ENCODE measurements around the gene SLC38A9.
"Not testable (repeated sequence)": the region's sequence is repeated elsewhere in the genome, so short reads cannot be mapped to it uniquely, and the experiment has no call there.

Gene SLC38A9

DNA sequence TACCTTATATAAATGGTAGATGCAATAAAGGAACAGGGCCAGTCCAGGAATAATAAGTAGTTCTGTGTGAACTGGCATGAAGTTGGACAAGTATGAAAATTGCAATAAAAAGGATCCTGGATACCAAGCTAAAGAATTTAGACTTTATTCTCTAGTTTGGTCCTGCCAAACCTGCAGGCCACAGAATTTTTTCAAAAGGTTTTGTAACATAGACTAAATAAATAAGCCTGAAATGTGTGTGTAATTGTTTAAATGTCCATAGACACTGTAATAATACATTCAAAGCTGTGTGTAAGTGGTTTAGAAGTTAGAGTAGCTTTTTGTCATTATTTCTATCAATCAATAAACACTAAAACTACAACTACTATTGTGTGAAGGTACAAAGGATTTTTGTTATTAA lies 101.6 kb downstream of the SLC38A9 start:
- DNase-seq (ENCODE audit: low read depth in 2 of 2) = no peak

DNA sequence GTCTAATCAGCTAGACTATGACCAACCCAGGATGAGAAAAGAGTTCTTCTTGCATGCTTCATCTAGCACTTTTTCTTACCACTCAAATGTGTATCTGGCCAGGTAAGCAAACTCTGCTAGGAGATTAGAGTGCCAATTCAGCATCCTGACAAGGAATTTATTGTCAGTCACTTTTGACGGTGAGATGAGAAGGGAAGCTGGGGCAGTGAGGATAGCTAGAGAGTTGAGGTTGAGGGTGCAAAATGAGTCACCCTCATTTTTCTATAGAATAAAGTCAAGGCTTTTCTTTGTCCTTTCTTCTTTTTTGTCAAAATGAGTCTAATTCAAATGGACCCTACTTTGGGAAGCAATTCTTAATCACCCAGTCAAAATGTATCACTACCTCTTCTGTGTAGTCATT lies 102.7 kb downstream of the SLC38A9 start:
- DNase-seq (ENCODE audit: low read depth in 2 of 2) = no peak

DNA sequence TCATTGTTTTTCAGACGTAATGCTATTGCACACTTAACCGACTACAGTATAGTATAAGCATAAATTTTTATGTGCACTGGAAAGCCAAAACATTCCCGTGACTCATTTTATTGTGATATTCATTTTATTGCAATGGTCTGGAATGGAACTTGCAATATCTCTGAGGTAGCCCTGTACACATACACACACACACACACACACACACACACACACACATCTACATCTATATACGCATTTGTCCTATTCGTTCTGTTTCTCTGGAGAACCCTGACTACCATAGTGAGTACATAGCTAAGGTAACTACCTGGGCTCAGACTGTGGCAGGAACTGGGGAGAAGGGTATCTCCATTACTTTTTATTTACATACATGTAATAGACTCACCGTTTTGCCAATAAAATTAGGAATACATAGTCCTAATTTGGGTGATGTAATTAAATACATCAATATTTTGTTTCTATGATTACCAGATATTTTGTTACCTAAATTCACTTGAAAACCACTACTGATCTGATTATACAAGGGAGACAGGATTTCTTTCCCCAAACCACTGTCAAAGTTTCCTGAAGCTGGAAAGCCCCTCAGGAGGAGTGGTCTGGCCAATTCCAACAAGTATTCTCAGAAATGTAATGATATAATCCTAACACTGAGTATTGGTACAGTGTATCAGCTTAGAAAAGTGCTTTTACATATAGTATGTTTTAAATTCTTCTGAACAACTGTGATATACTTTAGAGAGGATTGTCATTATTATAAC lies 103.4 kb downstream of the SLC38A9 start:
- no peak for DNase-seq (ENCODE audit: low read depth in 2 of 2)

DNA sequence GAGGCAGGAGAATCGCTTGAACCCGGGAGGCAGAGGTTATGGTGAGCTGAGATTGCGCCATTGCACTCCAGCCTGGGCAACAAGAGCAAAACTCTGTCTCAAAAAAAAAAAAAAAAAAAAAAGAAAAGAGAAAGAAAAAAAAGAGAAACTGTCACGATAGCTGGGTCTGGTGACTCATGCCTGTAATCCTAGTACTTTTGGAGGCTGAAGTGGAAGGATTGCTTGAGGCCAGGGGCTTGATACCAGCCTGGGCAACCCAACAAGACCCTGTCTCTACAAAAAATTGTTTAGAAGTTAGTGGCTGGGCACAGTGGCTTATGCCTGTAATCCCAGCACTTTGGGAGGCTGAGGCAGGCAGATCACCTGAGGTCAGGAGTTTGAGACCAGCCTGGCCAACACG lies 104.8 kb downstream of the SLC38A9 start:
- not testable (repeated sequence) for DNase-seq (ENCODE audit: low read depth in 2 of 2)

DNA sequence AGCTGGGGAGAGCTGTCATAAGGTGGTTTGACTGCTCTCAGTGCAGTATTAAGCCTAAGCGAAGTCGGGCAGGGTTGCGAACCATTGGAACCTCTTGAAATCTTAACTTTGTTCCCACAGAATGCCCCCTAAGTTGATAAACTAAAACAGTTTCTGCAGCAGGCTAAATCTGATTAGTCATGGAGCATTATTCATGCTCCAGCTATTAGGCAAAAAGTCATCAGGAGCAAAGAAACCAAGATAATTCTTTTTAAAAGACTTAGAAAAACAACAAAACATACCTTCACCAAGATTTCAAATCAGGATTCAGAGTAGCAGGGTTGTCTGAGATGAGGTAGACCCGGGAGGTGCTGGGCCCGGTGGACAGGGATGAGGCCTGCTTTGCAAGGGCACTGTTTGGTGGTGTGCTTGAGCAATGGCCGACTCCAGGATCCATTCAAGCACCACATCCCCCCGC lies 107.5 kb downstream of the SLC38A9 start:
- DNase-seq (ENCODE audit: low read depth in 2 of 2) = no peak

DNA sequence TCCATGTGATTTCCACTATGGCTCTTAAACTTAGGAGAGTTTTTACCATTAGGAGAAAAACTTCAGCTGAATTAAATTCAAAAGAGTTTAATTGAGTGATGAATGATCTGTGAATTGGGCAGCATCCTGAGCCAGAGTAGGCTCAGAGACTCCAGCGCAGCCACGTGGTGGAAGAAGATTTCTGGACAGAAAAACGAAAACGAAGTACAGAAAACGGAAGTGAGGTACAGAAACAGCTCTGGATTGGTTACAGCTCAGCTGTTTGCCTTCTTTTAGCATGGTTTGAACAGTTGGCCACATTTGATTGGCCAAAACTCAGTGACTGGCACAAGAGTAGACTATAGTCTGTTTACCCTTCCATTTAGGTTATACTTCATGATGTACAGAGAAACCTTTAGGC lies 108.2 kb downstream of the SLC38A9 start:
- no peak for DNase-seq (ENCODE audit: low read depth in 2 of 2)

DNA sequence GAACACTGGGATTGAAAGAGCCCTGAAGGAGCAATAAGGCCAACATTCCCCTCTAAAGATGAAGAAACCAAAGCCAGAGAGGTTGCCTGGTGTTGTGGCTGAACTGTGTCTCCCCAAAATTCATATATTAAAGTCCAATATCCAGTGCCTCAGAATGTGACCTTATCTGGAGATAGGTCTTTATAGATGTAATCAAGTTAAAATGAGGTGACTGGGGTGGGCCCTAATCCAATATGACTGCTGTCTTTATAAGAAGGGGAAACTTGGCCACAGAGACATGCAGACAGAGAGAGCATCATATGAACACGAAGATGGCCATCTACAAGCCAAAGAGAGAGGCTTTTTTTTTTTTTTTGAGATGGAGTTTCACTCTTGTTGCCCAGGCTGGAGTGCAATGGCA lies 110.5 kb downstream of the SLC38A9 start:
- no peak for DNase-seq (ENCODE audit: low read depth in 2 of 2)

DNA sequence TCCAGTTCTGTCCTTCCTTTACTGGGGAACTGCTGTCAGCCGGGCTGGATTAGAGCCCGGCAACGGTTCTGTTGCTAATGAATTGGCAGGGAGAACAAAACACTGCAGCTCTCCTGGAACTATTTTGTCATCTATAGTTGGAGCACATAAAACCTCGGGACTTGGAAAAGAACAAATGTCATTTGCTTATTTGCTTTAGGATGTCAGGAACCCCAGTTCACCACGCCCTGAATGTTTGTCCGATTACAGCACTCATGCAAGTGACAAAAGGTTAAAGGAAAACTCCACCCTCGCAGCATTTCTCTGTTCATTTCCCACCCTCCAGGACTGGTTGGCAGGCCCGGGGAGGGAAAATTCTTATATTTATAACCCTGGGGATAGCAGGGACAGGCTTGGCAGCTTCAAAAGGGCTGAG lies 110.9 kb downstream of the SLC38A9 start:
- DNase-seq (ENCODE audit: low read depth in 2 of 2) = peak in 1 of 2 experiments; percentile 6

DNA sequence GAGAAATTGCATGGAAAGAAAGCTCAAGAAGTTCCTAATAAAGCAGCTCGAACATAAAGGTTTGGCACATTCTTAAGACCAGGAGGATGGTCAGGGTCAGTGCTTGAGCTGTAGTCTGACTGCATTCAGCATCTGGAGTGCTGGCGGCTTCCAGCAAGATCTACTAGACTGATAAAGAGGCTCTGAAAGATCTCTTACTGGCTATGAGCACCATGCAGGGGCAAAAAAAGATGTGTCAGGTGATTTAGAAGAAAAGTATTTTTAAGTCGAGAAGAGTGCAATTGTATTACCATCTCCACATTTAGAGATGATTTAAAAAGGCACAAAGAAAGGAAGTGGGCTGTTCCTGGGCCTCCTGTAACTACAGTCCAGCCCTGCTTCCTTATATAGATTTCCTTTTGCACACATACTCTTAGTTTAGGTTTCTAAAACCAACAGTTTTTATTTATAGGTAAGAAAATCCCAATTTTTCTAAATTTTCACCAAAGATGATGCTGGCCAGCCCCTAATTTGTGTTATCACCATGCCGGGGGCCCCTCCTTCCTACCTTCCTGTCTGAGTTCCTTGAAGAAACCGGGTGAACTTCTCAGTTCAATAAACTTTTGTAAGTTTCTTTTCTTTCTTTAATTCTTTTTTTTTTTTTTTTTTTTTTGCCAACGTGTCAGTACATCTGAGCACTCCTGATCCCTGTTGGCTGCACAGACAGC lies 111.5 kb downstream of the SLC38A9 start:
- no peak for DNase-seq (ENCODE audit: low read depth in 2 of 2)

DNA sequence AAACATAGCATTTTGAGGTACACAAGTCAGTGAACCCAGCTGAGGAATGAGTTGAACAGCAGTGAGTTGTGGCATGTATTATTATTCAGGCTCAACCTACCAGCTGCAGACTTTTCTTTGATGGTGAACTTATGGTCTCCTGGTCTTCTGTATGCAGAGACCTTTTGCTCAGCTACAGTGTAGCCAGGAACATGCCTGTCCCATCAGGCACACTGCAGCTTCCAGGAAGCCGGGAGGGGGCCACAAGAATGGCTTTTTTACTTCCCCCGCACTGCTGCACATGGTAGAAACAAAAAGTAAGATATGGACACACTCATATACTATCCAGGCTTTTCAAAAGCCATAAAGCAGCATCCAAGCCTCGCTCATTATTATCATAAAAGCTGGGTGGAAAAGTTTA lies 112.0 kb downstream of the SLC38A9 start:
- no peak for DNase-seq (ENCODE audit: low read depth in 2 of 2)

DNA sequence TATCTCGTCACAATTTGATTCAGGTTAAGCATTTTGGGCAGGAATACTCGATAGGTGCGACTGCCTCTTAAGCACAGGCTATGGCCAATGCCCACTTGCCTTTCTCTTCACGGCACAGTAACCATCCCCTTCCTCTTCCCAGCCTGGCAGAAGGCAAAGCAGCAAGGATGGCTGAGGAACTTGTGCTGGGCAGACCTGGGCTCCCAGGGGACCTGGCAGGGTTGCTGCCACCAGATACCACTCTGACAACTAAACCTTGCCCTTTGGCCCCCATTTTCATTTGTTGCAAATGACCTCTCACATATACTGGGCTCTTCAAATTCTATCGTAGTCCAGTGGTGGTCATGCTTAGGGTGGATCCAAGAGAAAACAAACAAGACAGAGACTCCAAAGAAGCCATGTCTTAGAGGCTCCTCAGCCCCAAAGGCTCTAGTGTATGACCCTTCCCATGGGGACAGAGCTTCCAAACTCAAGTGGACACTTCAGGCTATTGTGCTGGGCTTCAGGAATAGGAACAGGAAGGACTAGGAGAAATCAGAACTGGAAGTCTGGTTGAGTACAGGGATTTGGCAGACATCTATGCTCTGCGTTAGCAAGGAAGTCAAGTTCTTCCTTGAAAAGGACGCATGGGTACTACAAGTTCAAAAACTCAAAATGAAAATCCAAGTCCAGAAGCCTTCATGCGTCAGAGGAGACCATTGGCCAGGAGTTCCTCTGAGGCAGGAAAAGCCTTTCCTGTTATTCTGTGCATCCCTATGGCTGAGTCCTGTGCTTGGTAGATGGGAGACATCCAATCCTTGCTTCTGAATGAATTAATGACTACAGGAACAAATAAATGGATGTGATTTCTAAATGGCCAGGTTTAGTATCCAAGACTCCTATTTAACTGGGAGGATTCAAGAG lies 112.7 kb downstream of the SLC38A9 start:
- no peak for DNase-seq (ENCODE audit: low read depth in 2 of 2)

DNA sequence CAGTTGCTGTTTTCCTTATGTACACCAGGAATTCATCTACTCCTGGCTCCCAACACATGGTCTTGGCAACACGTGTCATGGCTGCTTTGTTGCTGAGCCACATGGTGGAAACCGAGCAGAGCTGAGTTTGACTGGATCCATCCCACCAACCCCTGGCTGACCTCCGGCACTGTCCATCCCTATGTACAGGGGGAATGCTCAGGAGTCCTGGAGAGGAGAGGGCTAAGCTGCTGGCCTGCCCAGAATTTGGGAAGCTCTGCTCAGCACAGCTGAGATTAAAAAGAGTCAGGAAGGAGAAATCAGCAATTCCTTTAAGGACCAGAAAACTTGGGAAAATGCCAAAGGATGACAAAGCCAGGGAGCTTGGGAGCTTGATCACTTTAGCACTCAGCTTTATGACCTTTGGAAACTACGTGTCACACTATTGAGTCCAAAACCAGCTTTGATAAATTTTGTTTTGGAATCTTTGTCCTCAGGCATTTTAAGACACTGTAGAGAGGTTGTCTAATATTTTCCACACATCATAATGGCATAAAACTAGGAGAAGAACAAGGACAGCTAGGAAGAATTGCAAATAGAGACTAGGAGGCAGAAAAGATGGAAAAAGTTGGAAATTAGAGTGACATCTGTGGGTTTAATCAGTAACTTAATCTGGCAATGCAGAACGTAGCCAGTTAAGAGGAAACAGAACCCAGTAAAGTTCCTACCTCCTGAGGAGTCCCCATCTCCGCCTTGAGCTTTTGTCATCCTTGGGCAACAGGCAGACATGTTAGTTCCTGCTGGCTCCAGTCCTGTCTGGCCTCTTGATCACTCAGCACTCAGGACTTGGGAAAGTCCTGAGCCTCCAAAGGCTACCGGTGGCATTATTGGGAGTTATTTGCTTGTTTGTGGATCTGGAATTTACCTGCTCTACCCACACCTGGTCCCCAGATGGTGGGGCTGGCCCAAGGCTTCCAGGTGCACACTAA lies 114.8 kb downstream of the SLC38A9 start:
- DNase-seq (ENCODE audit: low read depth in 2 of 2) = no peak

DNA sequence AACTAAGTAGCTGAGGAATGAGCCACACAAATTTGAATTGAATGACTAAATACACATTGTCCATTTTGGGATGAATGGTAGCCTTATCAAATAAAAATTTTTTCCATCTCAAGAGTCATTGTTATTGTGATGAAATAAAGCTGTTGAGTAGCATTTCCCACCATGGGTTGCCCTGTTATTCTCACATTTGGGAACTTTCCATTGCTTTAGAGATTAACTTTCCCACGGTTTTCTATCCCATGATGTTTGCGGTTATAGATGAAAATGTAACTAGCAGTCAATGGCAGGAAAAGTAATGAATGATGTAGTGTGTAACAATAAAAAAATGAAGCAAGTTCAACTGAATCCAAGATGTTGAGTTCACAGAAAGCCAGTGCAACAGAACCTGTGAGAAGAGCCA lies 117.5 kb downstream of the SLC38A9 start:
- no peak for DNase-seq (ENCODE audit: low read depth in 2 of 2)

DNA sequence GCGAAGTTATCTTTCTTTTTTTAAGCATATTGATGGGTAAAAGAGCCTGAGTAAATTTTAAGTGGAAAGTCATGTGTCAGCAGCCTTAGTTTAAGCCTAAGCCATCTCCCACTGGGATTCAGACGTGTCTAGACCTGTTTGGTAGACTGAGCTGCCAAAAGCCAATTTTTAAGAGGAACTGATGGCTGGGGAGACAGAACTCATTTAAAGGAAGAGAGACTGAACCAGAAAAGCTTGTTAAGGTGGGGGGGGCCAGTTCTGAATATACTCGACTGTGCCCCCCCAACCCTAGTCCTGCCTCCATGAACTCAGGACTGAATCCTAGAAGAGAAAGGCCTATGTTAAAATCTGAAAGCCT lies 119.0 kb downstream of the SLC38A9 start:
- no peak for DNase-seq (ENCODE audit: low read depth in 2 of 2)

DNA sequence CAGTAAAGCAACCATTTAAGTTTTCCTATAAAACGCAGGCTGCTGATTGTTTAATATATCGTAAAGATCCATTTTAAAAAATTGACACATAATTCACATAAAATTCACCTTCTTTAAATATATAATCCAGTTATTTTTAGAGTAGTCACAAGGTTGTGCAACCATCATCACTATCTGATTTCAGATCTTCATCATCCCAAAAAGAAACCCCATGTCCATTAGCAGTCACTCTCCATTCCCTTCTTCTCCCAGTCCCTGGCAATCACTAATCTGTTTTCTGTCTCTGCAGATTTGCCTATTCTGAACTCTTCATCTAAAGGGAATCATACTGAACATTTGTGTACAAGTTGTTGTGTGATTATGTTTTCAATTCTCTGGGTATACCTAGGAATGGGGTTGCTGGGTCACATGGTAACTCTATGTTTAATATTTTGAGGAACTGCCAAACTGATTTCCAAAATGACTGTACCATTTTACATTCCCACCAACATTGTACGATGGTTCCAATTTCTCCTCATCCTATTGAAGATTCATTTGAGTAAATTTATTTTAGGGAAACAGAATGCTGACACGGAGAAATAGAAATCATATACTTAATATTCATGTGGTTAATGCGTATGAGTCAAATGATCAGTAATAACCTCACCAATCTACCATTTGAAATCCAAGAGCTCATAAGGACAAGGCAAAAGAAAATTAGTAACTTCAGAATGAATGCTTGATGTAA lies 119.6 kb downstream of the SLC38A9 start:
- no peak for DNase-seq (ENCODE audit: low read depth in 2 of 2)

DNA sequence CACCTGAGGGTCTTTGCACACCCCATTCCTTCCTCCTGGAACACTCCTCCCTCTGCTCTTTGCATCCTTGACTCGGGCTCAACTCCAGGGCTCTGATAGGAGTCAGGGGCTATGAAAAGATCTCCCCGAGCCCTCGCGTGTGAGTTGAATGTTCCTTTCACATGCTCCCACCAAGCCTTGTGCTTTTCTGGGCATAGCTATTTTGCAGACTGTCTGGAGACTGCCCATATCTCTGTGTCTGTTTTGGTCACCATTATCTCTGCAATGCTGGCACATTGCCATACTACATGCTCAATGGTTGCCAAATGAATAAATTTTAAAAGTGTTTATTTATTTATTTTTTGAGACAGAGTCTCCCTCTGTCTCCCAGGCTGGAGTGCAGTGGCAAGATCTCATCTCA lies 120.4 kb downstream of the SLC38A9 start:
- DNase-seq (ENCODE audit: low read depth in 2 of 2) = no peak

DNA sequence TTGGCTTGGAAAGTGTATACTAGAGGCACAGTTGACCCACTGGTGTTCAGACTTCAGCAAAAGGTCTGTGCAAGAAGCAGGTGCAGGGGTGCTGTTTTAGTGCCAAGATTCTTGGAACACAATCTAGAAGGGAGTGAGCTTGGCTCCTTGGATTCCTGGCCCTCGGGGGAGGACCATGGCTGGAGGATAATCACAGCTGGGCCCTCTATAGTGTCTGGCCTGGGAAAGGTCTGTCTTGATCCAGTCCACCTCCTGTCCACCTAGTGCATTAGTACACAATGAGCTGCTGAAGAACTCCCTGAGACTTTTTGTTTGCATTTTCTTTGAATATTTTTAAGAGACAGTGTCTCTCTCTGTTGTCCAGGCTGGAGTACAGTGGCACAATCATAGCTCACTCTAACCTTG lies 126.9 kb downstream of the SLC38A9 start:
- DNase-seq (ENCODE audit: low read depth in 2 of 2) = no peak

DNA sequence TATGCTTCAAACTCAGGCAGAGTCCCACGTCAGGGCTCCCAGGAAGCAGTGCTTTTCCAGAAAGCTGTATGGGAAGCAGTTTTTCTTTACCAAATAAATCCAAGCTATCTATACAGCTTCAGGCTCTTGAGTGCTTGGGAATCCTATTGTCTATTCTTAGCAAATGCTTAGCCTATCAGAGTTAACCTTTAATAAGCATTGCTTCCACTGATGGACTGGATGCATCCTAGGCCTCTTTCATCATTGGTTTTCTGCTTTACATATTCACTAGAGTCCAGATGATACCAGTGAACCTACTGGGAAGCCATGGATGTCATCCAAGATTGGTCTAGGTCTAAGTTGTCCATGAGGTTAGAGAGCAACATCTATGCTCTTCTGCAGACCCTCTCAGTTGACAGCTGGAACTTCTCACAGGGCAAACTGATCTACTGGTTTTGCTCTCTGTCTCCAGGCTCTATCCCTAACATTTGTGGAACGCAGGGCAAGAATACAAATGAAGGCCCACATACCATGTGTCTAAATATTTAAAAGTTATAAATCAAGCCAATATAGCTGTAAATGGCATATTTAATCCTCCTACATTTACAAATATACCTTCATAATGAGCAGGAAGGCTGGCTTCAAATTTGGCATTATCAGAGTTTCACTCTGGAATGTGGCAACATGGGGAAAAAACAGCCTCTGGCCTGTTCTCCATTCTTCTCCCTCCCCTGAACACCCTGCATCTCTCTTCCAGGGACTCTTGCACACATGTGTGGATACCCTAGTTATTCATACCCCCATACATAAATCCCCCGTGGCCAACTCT lies 127.5 kb downstream of the SLC38A9 start:
- no peak for DNase-seq (ENCODE audit: low read depth in 2 of 2)

DNA sequence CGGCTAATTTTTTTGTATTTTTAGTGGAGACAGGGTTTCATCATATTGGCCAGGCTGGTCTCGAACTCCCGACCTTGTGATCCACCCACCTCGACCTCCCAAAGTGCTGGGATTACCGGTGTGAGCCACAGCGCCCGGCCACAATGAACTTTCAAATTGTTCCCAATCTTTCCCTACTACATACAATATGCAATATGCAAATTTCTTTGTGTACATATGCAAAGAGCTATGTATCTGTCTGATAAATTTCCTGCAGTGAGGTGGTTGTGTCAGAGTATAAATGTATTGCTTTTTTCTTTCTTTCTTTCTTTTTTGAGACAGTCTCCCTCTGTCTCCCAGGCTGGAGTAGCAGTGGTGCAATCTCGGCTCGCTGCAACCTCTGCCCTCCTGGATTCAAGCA lies 128.5 kb downstream of the SLC38A9 start:
- no peak for DNase-seq (ENCODE audit: low read depth in 2 of 2)

DNA sequence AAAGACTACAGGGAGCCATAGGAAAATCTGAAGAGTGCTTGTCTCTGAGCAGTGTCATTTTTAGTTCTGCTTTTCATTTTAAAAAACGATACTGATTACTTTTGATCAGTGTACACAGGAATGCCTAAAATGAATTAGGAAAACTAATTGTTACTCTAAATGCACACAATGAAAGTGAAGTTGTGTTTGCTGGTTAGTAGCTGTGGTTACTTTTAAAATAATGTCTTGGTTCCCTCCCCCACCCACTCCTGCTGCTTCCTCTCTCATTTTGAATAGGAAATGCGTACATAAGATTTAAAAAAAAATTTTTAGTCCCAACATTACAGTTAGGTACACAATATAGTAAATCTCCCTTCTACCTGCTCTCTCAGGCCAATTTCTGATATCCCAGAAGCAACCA lies 129.9 kb downstream of the SLC38A9 start:
- DNase-seq (ENCODE audit: low read depth in 2 of 2) = no peak
